Measurements from ENCODE around the gene ADRA2C.

The ADRA2C gene

GRCh38 chr4:3760346-3760745 is 5.8 kb upstream of the ADRA2C start:
- DNase-seq (ENCODE audit: low read depth in 2 of 2): no peak

- no peak for DNase-seq (ENCODE audit: low read depth in 2 of 2)
These were observed 5.3 kb upstream of the ADRA2C start for GRCh38 chr4:3760841-3761240.

- DNase-seq (ENCODE audit: low read depth in 2 of 2): no peak
These were observed 3.9 kb upstream of the ADRA2C start for GRCh38 chr4:3762264-3762663.

GRCh38 chr4:3762753-3763549 is 3.2 kb upstream of the ADRA2C start:
- DNase-seq (ENCODE audit: low read depth in 2 of 2): no peak

GRCh38 chr4:3765271-3766035 is 732 bp upstream of the ADRA2C start:
- DNase-seq (ENCODE audit: low read depth in 2 of 2): no peak

- no peak for DNase-seq (ENCODE audit: low read depth in 2 of 2)
These were observed 792 bp downstream of the ADRA2C start for GRCh38 chr4:3766785-3767569.

GRCh38 chr4:3767570-3768288 is 1.5 kb downstream of the ADRA2C start:
- DNase-seq (ENCODE audit: low read depth in 2 of 2): no peak

GRCh38 chr4:3768842-3769641 is 2.9 kb downstream of the ADRA2C start:
- DNase-seq (ENCODE audit: low read depth in 2 of 2): no peak

- DNase-seq (ENCODE audit: low read depth in 2 of 2): no peak
These were observed 3.5 kb downstream of the ADRA2C start for GRCh38 chr4:3769642-3770184.

GRCh38 chr4:3770323-3771163 is 4.4 kb downstream of the ADRA2C start:
- no peak for DNase-seq (ENCODE audit: low read depth in 2 of 2)

- no peak for DNase-seq (ENCODE audit: low read depth in 2 of 2)
These were observed 5.1 kb downstream of the ADRA2C start for GRCh38 chr4:3771164-3771809.

GRCh38 chr4:3771939-3772495 is 5.8 kb downstream of the ADRA2C start:
- DNase-seq (ENCODE audit: low read depth in 2 of 2): no peak

- DNase-seq (ENCODE audit: low read depth in 2 of 2): no peak
These were observed 6.4 kb downstream of the ADRA2C start for GRCh38 chr4:3772632-3773031.

GRCh38 chr4:3773552-3774001 is 7.4 kb downstream of the ADRA2C start:
- DNase-seq (ENCODE audit: low read depth in 2 of 2): no peak

GRCh38 chr4:3774253-3774883 is 8.2 kb downstream of the ADRA2C start:
- no peak for DNase-seq (ENCODE audit: low read depth in 2 of 2)

GRCh38 chr4:3775005-3775404 is 8.8 kb downstream of the ADRA2C start:
- DNase-seq (ENCODE audit: low read depth in 2 of 2): no peak

- DNase-seq (ENCODE audit: low read depth in 2 of 2): no peak
These were observed 9.4 kb downstream of the ADRA2C start for GRCh38 chr4:3775576-3775975.
